ENCODE results near the gene EZR.
"Not testable (repeated sequence)": the region's sequence is repeated elsewhere in the genome, so short reads cannot be mapped to it uniquely, and the experiment has no call there.

Gene EZR

GRCh38 chr6:158793432-158793831 lies 25.7 kb downstream of the EZR start:
- no peak for DNase-seq

DNA sequence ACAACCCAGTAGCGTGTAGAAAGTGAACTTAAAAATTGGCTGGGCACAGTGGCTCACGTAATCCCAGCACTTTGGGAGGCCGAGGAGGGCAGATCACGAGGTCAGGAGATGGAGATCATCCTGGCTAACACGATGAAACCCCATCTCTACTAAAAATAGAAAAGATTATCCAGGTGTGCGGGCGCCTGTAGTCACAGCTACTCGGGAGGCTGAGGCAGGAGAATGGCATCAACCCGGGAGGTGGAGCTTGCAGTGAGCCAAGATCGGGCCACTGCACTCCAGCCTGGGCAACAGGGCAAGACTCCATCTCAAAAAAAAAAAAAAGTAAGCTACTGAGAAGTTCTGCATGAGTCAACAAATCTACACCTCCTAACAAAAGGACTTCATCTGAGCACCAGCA lies 26.7 kb downstream of the EZR start:
- DNase-seq, result not testable (repeated sequence)

DNA sequence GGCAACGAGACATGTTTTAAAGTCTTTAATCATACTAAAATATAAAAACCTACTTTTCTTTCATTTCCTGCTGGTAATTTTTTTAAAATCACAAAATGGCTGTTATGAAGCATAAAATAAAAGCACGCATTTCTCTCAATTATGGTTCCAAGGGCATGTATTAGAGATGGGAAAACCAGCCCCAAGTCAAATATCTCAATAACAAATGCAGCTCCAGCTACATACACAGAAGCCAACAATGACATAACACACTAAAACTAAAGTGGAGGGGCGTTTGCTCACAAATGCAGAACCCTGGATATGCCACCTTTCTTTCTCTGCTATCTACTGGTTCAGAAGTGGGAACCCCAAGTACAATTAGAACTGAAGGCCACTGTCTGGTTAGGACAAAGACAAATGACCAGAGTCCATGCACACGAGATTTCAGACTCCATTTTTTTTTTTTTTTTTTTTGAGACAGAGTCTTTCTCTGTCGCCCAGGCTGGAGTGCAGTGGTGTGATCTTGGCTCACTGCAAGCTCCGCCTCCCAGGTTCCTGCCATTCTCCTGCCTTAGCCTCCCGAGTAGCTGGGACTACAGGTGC lies 27.8 kb downstream of the EZR start:
- DNase-seq, result no peak

GRCh38 chr6:158789115-158789917 lies 29.9 kb downstream of the EZR start:
- DNase-seq, result no peak

DNA sequence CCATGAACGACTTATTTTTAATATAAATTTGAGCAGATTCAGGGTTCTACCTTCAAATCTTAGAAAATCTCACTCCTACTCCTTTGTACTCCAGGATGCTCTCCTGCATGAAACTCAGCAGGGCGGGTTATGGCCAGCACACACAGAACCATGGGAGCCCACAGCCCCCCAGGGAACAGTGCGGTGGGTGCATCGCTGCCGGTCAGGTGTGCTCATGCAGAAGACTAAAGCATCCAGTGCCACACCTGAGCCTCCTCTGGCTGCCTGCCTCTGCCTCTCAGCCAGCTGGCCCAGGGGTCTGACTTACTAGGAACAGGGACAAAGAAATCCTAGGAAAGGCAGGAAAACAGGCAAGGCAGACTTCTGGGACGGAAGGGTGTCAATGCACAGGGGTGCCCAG lies 31.8 kb downstream of the EZR start:
- no peak for DNase-seq

DNA sequence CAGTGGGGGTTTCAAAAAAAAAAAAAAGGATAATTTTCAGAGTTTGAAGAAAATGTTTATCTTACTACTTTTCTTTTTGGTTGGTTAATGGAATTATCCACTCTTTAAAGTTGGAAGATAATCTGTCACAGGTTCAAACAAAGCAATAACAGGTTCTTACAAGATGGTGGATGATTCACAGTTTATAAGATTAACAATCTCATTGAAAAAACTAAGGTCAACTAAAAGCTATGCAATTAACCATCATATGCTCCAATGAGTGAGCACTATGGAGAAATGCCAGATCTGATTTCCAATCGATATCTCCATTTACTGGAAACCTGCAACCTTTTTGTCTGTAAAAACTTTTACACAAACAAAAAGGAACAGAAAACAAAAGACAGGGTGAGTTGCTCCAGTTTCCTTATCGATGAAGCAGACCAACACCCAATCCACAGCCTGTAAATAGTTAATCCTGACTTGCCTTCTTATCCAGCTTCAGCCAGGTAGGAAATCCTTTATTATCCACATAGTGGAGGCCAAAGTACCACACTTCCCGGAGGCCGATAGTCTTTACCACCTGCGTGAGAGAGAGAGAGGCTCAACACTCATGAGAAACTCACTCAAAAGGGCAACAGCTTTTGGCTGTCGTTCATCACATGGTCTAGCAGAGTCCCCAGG lies 32.4 kb downstream of the EZR start:
- DNase-seq, result no peak

DNA sequence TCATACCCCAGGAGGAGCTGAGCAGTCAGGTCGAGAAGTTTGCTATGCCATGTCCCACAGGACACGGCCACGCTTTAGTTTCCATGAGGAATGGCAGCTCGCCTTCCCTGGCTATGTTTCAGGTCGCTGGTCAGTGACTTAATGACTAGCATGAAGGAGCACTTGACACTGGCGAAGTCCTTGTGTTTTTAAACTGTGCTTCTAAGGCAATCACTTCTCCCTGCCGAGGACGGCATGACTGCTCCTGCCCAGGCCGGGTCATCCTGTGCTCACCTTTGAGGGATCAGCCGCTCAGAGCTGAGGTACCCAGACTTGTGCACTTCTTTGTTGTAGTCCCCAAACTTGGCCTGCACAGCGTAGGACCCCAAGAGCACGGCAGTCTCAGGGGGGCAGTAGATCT lies 34.1 kb downstream of the EZR start:
- DNase-seq, result no peak

GRCh38 chr6:158784505-158784904 lies 34.7 kb downstream of the EZR start:
- no peak for DNase-seq

- no peak for DNase-seq
These were observed 35.3 kb downstream of the EZR start for GRCh38 chr6:158783851-158784250.

DNA sequence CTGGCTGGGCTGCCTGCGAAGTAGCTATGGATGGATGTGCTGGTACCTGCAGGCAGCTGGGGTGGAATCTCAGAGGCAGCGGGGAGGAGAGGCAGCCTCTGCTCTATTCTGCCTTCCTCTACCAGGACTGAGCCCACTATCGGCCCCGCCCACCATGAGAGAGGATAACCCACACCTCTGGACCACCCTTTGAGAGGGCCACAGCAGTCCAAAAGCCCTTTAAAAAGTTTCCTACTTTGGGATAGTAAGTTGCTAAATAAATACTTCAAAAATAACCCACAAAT lies 36.1 kb downstream of the EZR start:
- no peak for DNase-seq

DNA sequence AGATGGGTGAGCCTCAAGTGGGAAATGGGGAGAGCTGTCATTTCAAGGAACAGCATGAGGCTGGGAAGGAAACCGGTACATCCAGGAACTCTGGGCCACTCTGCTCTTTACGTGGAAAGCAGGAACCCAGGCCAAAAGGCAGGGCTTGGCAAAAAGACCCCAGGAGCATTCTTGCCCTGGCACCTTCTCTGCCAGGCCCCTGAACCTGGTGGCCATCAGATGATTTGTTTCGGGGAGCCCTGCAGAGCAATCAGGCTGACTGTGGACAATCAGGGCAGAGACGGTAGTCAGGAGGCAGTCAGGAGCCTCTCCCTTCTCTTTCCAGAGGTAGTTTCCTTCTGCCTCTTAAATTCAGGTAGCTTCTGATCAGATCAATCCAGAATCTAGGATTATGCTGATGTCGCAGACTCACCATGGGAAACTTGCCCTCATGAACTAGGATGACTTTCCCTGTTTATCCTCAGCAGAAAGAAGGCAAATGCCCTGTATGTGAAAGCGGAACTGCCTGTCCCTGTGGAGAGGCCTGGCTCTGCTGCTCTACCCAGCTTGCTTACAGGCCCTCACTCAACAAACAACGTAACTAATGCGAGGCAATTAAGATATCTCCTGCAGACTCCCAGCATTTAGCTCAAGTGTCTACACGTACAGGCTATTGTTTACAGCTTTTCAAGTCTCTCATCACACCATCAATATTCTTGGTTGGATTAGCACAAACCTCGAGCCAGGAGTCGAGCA lies 36.6 kb downstream of the EZR start:
- no peak for DNase-seq

- no peak for DNase-seq
These were observed 37.3 kb downstream of the EZR start for GRCh38 chr6:158781692-158782373.

- no peak for DNase-seq
These were observed 38.0 kb downstream of the EZR start for GRCh38 chr6:158780988-158781691.

GRCh38 chr6:158780246-158780884 lies 38.8 kb downstream of the EZR start:
- DNase-seq, result no peak

DNA sequence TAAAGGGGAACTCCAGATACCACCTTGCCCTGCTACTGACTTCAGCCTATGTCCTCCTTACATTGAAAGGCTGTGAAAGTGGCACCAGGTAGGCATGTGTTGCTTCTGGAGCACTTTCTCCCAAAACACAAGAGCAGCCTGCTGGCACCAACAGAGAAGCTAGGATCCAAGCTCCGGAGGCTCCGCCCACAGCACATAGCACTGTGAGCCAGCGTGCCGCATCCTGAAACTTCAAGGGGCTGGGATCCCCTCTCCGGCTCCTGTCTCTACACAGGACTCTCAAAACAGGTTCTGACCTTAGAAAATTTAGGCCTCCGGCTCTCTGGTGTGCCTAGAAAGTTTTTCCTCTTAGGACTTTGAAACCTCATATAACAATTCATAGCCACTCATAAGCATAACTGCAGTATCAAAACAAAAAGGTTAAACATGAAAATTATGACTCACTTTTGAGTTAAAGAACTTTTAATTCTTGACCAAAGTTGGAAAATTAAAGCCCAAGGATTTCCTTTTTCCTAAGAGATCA lies 41.1 kb downstream of the EZR start:
- DNase-seq, result no peak

DNA sequence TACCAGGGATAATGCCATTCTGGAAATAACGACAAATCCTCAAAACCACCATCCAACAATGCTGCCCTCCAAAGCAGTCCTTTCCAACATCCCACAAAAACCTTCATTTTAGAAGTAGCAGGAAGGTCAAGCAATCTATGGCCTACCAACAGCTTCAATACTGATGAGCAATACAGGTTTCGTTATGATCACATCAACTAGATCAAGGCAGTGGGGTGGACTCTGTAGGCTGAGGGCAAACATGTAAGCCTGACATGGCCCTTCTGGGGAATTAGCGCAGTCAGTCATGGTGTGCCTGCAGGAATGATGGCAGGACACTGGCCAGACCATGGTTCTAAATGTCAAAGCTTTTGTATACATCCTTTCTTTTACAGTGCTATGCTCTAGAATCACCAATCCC lies 41.7 kb downstream of the EZR start:
- no peak for DNase-seq

DNA sequence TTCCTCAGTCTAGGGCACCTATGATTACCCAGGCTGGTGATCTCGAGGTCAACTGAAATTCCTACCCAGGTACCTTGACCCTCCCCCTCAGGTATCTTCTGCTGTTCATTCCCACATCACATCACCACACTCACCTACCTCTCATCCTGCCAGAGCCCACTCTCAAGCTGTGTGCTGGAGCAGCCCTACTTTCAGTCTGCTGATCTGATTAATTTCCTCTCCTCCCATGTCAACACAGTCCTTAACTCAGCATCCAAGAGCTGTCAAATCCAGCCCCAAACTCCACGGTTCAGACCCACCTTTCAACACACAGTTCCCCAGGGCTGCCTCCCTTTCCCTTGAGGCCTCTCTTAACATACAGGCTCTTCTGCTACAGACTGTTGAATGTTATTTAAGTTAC lies 42.4 kb downstream of the EZR start:
- DNase-seq, result no peak

GRCh38 chr6:158775832-158776231 lies 43.3 kb downstream of the EZR start:
- no peak for DNase-seq

DNA sequence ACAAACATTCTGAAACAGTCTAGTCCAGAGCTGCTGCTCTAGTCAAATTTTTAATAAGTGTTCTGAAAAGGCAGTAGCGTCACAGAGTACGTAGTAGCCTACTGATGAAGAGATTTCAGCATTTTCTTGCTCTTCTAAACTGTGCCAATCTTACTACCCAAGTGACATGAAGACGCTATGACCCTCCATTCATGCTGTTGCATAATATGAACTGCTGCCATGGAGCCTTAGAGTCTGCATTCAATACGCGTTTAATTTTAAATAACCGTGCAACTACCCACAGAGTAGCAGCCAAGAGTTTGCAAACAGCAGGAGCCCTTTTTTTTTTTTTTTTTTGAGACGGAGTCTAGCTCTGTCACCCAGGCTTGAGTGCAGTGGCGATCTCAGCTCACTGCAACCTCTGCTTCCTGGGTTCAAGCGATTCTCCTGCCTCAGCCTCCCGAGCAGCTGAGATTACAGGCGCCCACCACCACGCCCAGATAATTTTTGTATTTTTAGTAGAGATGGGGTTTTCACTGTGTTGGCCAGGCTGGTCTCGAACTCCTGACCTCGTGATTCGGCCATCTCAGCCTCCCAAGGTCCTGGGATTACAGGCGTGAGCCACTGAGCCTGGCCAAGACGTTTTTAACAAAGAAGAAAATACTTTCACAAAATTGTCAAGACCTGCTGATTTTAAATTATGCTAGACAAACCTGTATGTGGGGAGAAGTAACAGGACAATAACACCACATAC lies 44.3 kb downstream of the EZR start:
- DNase-seq, result no peak

DNA sequence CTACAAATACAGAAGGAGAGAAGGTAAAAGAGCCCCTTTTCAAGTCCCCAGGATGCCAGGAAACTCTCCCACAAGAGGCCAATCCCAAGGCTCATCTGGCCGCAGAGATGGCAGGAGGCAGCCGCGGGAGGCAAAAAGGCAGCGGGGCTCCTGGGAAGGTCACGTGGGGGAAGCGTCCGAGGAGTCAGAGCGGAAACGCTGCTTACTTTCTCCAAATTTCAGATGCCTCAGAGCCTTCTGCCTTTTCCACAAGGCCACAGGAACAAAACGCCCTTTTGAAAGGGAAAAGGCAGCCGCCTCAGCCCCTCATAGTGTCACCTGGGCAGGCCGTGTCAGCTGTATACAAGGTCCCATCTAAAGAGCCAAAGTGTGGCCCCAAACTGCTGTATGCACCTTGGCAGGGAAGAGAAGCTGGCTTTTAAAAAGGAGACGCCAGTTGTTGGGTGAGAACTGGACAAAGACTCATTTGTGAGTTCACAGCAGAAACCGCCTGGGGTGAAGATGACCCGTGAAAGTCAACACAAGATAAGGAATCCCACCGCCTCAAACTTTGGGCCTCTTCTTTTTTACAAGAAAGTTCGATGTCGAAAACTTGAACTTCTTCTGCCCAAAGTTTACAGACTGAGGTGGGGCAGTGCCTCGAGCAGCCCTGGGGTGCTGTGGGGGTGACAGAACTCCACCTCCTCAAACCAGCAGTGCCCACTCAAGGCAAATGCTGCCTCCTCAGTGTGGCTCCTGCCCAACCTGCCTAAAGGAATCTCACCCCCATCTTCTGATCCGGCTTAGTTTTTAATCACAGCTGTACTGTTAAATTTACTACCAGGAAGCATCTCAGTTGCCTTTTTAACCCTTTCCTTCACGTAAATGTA lies 45.4 kb downstream of the EZR start:
- no peak for DNase-seq

Measured in NCI-H510A treated with DMSO at 0.1 percent for 48 hours (cell line).